ENCODE data around the gene GNAO1.

DNA sequence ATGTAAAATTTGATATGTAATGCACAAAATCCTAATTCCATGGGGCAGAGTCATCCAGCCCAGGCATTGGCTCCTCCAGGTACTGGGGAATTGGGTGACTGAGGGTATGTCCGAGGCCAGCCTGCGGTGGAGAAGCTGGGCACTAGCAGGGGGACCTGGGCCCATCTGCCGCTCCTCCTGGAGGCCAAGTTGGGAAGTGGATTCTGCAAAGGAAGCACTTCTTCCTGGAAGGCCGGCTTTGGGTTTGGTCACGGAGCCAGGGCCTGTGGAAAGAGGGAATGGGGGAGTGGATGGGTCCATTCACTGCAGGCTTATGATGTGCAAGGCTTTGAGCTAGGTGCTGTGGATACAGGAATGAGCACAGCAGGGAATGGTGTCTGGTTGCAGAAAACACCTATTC is 85.8 kb downstream of the GNAO1 start:
- TF ChIP-seq, protein P1, sequence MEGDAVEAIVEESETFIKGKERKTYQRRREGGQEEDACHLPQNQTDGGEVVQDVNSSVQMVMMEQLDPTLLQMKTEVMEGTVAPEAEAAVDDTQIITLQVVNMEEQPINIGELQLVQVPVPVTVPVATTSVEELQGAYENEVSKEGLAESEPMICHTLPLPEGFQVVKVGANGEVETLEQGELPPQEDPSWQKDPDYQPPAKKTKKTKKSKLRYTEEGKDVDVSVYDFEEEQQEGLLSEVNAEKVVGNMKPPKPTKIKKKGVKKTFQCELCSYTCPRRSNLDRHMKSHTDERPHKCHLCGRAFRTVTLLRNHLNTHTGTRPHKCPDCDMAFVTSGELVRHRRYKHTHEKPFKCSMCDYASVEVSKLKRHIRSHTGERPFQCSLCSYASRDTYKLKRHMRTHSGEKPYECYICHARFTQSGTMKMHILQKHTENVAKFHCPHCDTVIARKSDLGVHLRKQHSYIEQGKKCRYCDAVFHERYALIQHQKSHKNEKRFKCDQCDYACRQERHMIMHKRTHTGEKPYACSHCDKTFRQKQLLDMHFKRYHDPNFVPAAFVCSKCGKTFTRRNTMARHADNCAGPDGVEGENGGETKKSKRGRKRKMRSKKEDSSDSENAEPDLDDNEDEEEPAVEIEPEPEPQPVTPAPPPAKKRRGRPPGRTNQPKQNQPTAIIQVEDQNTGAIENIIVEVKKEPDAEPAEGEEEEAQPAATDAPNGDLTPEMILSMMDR (IDR thresholded peaks at IDR 0.05; ENCODE audit: low read length): no peak
- no peak for TF ChIP-seq EZH2phosphoT487 (IDR thresholded peaks at IDR 0.05; ENCODE audit: low read length)
- TF ChIP-seq EZH2 (optimal IDR thresholded peaks at IDR 0.05; ENCODE audit: low read depth, low read length): no peak

All from MM.1S (cell line).